ENCODE results near the gene FLG.

The FLG gene

DNA sequence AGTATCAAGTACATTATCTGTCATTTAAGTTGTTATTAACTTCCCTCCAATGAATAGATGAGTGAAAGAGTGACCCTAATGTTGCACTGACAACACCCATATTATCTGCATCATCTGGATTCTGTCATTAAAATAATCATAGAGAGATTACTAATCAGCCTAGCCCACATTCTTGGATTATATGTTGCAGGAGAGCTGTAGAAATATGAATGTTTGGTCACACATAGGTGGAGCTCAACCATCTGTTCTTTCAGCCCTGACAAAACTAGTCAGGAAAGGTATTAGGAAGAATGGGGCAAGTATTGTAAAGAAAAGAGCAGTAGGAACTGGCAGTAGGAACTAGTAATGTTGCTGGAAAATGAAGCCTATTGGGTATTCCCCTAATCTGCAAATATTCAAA is 19.4 kb upstream of the FLG start:
- H3K4me3 ChIP-seq (ENCODE audit: low read length), result no peak overlapping the region

GRCh38 chr1:152343006-152343405 is 18.0 kb upstream of the FLG start:
- TF ChIP-seq, protein P1, sequence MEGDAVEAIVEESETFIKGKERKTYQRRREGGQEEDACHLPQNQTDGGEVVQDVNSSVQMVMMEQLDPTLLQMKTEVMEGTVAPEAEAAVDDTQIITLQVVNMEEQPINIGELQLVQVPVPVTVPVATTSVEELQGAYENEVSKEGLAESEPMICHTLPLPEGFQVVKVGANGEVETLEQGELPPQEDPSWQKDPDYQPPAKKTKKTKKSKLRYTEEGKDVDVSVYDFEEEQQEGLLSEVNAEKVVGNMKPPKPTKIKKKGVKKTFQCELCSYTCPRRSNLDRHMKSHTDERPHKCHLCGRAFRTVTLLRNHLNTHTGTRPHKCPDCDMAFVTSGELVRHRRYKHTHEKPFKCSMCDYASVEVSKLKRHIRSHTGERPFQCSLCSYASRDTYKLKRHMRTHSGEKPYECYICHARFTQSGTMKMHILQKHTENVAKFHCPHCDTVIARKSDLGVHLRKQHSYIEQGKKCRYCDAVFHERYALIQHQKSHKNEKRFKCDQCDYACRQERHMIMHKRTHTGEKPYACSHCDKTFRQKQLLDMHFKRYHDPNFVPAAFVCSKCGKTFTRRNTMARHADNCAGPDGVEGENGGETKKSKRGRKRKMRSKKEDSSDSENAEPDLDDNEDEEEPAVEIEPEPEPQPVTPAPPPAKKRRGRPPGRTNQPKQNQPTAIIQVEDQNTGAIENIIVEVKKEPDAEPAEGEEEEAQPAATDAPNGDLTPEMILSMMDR (IDR thresholded peaks at IDR 0.05; ENCODE audit: low read depth, low read length, poor library complexity, severe bottlenecking), result no peak
- no peak for TF ChIP-seq EZH2phosphoT487 (IDR thresholded peaks at IDR 0.05; ENCODE audit: borderline replicate concordance, low read length)
- Histone ChIP-seq H3K9me3 (ENCODE audit: control insufficient read depth, insufficient read depth, low read length) (no peaks in the 10 kb centered on the region), H3K79me2 (ENCODE audit: control insufficient read depth, low read length) (no peaks in the 10 kb centered on the region)

More for the DNA sequence above, 19.4 kb upstream of the FLG start:
- Histone ChIP-seq H3K79me2 (ENCODE audit: control insufficient read depth, low read length) (no peaks in the 10 kb centered on the region), H3K4me2 (ENCODE audit: low read length) (no peak overlapping the region), H3K9me2 (replicated peaks; ENCODE audit: control insufficient read depth, low read length) (no peaks in the 10 kb centered on the region), H3F3A (ENCODE audit: control insufficient read depth, insufficient read depth) (no peaks in the 10 kb centered on the region), H3K36me3 (ENCODE audit: control insufficient read depth, low read length) (no peaks in the 10 kb centered on the region), H3K27me3 (ENCODE audit: control insufficient read depth, low read length) (peaks cover 5% of the 10 kb centered on the region; the same call in 1 of the 2 replicates), H3K27ac (ENCODE audit: low read depth, low read length) (no peak overlapping the region), H3K4me1 (ENCODE audit: control insufficient read depth, low read length) (no peaks in the 10 kb centered on the region), H3K9me3 (ENCODE audit: control insufficient read depth, insufficient read depth, low read length) (no peaks in the 10 kb centered on the region), H4K20me1 (ENCODE audit: control insufficient read depth, insufficient read depth, low read depth, low read length) (no peaks in the 10 kb centered on the region)
- TF ChIP-seq EZH2phosphoT487 (IDR thresholded peaks at IDR 0.05; ENCODE audit: borderline replicate concordance, low read length), result no peak
- TF ChIP-seq, protein P1 (IDR thresholded peaks at IDR 0.05; ENCODE audit: low read depth, low read length, poor library complexity, severe bottlenecking), result no peak

GRCh38 chr1:152335399-152335798 is 10.4 kb upstream of the FLG start:
- no peaks in the 10 kb centered on the region for H3K4me1 ChIP-seq (ENCODE audit: control insufficient read depth, low read length)
- TF ChIP-seq, protein P1 (IDR thresholded peaks at IDR 0.05; ENCODE audit: low read depth, low read length, poor library complexity, severe bottlenecking), result no peak
- TF ChIP-seq EZH2phosphoT487 (IDR thresholded peaks at IDR 0.05; ENCODE audit: borderline replicate concordance, low read length), result no peak
- no peaks in the 10 kb centered on the region for H3F3A ChIP-seq (ENCODE audit: control insufficient read depth, insufficient read depth)
- H3K27me3 ChIP-seq (ENCODE audit: control insufficient read depth, low read length), result no peaks in the 10 kb centered on the region
- H3K36me3 ChIP-seq (ENCODE audit: control insufficient read depth, low read length), result no peaks in the 10 kb centered on the region
- no peak overlapping the region for H3K4me2 ChIP-seq (ENCODE audit: low read length)
- H4K20me1 ChIP-seq (ENCODE audit: control insufficient read depth, insufficient read depth, low read depth, low read length), result no peaks in the 10 kb centered on the region
- H3K9me2 ChIP-seq (replicated peaks; ENCODE audit: control insufficient read depth, low read length), result no peaks in the 10 kb centered on the region
- no peaks in the 10 kb centered on the region for H3K9me3 ChIP-seq (ENCODE audit: control insufficient read depth, insufficient read depth, low read length)
- no peak overlapping the region for H3K4me3 ChIP-seq (ENCODE audit: low read length)
- H3K27ac ChIP-seq (ENCODE audit: low read depth, low read length), result no peak overlapping the region
- H3K79me2 ChIP-seq (ENCODE audit: control insufficient read depth, low read length), result no peaks in the 10 kb centered on the region

More at GRCh38 chr1:152343006-152343405, 18.0 kb upstream of the FLG start:
- Histone ChIP-seq H3K27ac (ENCODE audit: low read depth, low read length) (no peak overlapping the region), H4K20me1 (ENCODE audit: control insufficient read depth, insufficient read depth, low read depth, low read length) (no peaks in the 10 kb centered on the region), H3K36me3 (ENCODE audit: control insufficient read depth, low read length) (no peaks in the 10 kb centered on the region), H3K9me2 (replicated peaks; ENCODE audit: control insufficient read depth, low read length) (no peaks in the 10 kb centered on the region), H3F3A (ENCODE audit: control insufficient read depth, insufficient read depth) (no peaks in the 10 kb centered on the region), H3K4me1 (ENCODE audit: control insufficient read depth, low read length) (no peaks in the 10 kb centered on the region), H3K4me3 (ENCODE audit: low read length) (no peak overlapping the region), H3K4me2 (ENCODE audit: low read length) (no peak overlapping the region), H3K27me3 (ENCODE audit: control insufficient read depth, low read length) (peaks cover 5% of the 10 kb centered on the region; the same call in 1 of the 2 replicates)
